Prostate gland (tissue), 2 donors: ENCODE data around the gene MMS19. TPM values are rescaled to one million over a fixed set of nuclear protein-coding genes. Genes with fewer than 3 reads are reported as not detected.

ENCODE experiments used
- DNase-seq: peaks from one replicate; pipeline ENCODE4 v3.0.0-alpha.2; 2019; ENCODE audit warnings: low spot score
- H3K27ac ChIP-seq, 2 donors: fragments of 200-600 bp; sonication (generic); 2 replicates each; pipeline ENCODE4 v1.5.1; 2017 to 2019
- H3K27me3 ChIP-seq: fragments of 200-600 bp; sonication (generic); replicated peaks from 2 replicates; pipeline ENCODE4 v1.5.1; 2019; ENCODE audit not compliant: insufficient read depth
- H3K36me3 ChIP-seq, 2 donors: fragments of 200-600 bp; sonication (generic); 1 replicate in 1 of 2; 2 replicates in 1 of 2; pipeline versions ENCODE4 v1.5.1 to v1.8.1; 2017 to 2019
- H3K4me1 ChIP-seq: fragments of 200-600 bp; sonication (generic); replicated peaks from 2 replicates; pipeline ENCODE4 v1.5.1; 2019
- H3K4me3 ChIP-seq, 2 donors: fragments of 200-600 bp; sonication (generic); 2 replicates each; pipeline ENCODE4 v1.5.1; 2017 to 2019
- H3K9me3 ChIP-seq: fragments of 200-600 bp; sonication (generic); 2 replicates; pipeline ENCODE4 v1.5.1; 2017
- CTCF ChIP-seq, 4 experiments: fragments of 200-600 bp in 2 of 4; fragments of 450-650 bp in 2 of 4; sonication (generic) in 2 of 4; IDR thresholded peaks; 1 replicate in 3 of 4; 2 replicates in 1 of 4; pipeline ENCODE4 v1.5.1; 2016 to 2019; ENCODE audit warnings: antibody characterized with exemption in 4 of 4, mild to moderate bottlenecking in 2 of 4, moderate library complexity in 2 of 4
- POLR2A ChIP-seq: fragments of 450-650 bp; IDR thresholded peaks from one replicate; pipeline ENCODE4 v1.6.1; 2016; ENCODE audit warnings: antibody characterized with exemption, mild to moderate bottlenecking
- POLR2AphosphoS5 ChIP-seq: sonication (generic); formaldehyde crosslinking; IDR thresholded peaks from one replicate; pipeline ENCODE4 v1.6.1; 2017; ENCODE audit warnings: antibody characterized with exemption
- WGBS: methylation state at CpG from one replicate; pipeline ENCODE4 v1.1.5; 2018; 5-methylcytosine and 5-hydroxymethylcytosine counted together
- intact Hi-C: fragments of 100-400 bp; cut with DNase I; formaldehyde crosslinking; loops from one replicate; pipeline ENCODE4 v1.14.2; 2022
- total RNA-seq, 2 donors: library from RNA; depleted of rRNA; stranded (reverse); fragments of >200 nt; gene quantifications; one replicate each; pipeline ENCODE4 v1.1.0, GENCODE V29; 2016

The MMS19 gene
- total RNA-seq, 2 donors from 2014 or later, result 41.5 to 207 TPM

GRCh38 chr10:97459933-97460332 is 38.3 kb downstream of the MMS19 start:
- Histone ChIP-seq H3K36me3 (peaks cover 23% of the 10 kb centered on the region in 2 donors), H3K27me3 (no peaks in the 10 kb centered on the region), H3K27ac (no peak overlapping the region), H3K4me1 (peaks cover 4% of the 10 kb centered on the region), H3K4me3 (no peak overlapping the region), H3K9me3 (no peaks in the 10 kb centered on the region)
- intact Hi-C loops, result loop anchor here (5.0 kb wide), 1 partner anchor 152 kb away; no protein-coding TSS in a partner anchor
- no peak for TF ChIP-seq POLR2A
- 91% methylated on average over 7 of the region's 7 CpGs for WGBS
- no peak for DNase-seq

- TF ChIP-seq CTCF (IDR thresholded peaks at IDR 0.05) (no peak), POLR2A (no peak), POLR2AphosphoS5 (no peak)
- peaks cover under 1% of the 10 kb centered on the region for H3K4me1 ChIP-seq
- H3K36me3 ChIP-seq, result peaks cover 22 to 23% of the 10 kb centered on the region in 2 donors
- H3K27me3 ChIP-seq, result no peaks in the 10 kb centered on the region
- no peak overlapping the region for H3K27ac ChIP-seq
- WGBS, result 94% methylated on average over 7 of the region's 7 CpGs
- no peak overlapping the region for H3K4me3 ChIP-seq
- no peak for DNase-seq
- H3K9me3 ChIP-seq, result no peaks in the 10 kb centered on the region
- intact Hi-C loops, result no loop called here
Measured at GRCh38 chr10:97459111-97459510, 39.1 kb downstream of the MMS19 start.

- no peaks in the 10 kb centered on the region for H3K27me3 ChIP-seq
- intact Hi-C loops, result no loop called here
- no peaks in the 10 kb centered on the region for H3K9me3 ChIP-seq
- no peaks in the 10 kb centered on the region for H3K4me1 ChIP-seq
- no peak overlapping the region for H3K4me3 ChIP-seq
- 78% methylated on average over 3 of the region's 3 CpGs for WGBS
- peaks cover 23% of the 10 kb centered on the region in 2 donors for H3K36me3 ChIP-seq
- DNase-seq, result no peak
- H3K27ac ChIP-seq, result no peak overlapping the region
- TF ChIP-seq CTCF (IDR thresholded peaks at IDR 0.05) (no peak), POLR2A (no peak), POLR2AphosphoS5 (no peak)
Measured at GRCh38 chr10:97456686-97457065, 41.5 kb downstream of the MMS19 start.

- intact Hi-C loops, result no loop called here
- Histone ChIP-seq H3K9me3 (no peaks in the 10 kb centered on the region), H3K4me3 (no peak overlapping the region), H3K36me3 (peaks cover 18 to 20% of the 10 kb centered on the region in 2 donors), H3K27me3 (no peaks in the 10 kb centered on the region), H3K27ac (no peak overlapping the region), H3K4me1 (no peaks in the 10 kb centered on the region)
- 75% methylated on average over 5 of the region's 5 CpGs for WGBS
- no peak for TF ChIP-seq POLR2A
- no peak for TF ChIP-seq CTCF (IDR thresholded peaks at IDR 0.05)
- no peak for TF ChIP-seq POLR2AphosphoS5
- no peak for DNase-seq
Measured at GRCh38 chr10:97456034-97456685, 42.1 kb downstream of the MMS19 start.

GRCh38 chr10:97454330-97455036 is 43.7 kb downstream of the MMS19 start:
- 37% methylated on average over 3 of the region's 3 CpGs for WGBS
- intact Hi-C loops, result no loop called here
- H3K9me3 ChIP-seq, result no peaks in the 10 kb centered on the region
- H3K27ac ChIP-seq, result peak overlapping the region in 1 of 2 donors; percentile 13
- H3K27me3 ChIP-seq, result no peaks in the 10 kb centered on the region
- H3K4me3 ChIP-seq, result no peak overlapping the region
- DNase-seq, result peak; percentile 70
- no peaks in the 10 kb centered on the region for H3K4me1 ChIP-seq
- TF ChIP-seq CTCF (IDR thresholded peaks at IDR 0.05) (no peak), POLR2AphosphoS5 (peak; percentile 41)
- H3K36me3 ChIP-seq, result peaks cover 14 to 18% of the 10 kb centered on the region in 2 donors
